Inflammatory macrophage treated with lipopolysaccharide for 4 hours (primary cell): Measurements from ENCODE around the gene CRACR2A.

ENCODE experiments used
- DNase-seq: peaks from one replicate; pipeline ENCODE4 v3.0.0-alpha.2; 2020

CRACR2A gene

GRCh38 chr12:3680919-3681594 lies 71.9 kb downstream of the CRACR2A start:
- no peak for DNase-seq

GRCh38 chr12:3679831-3680230 lies 73.1 kb downstream of the CRACR2A start:
- no peak for DNase-seq

- DNase-seq, result no peak
These were observed 75.3 kb downstream of the CRACR2A start for GRCh38 chr12:3677609-3678008.

GRCh38 chr12:3673981-3674708 lies 78.8 kb downstream of the CRACR2A start:
- DNase-seq, result no peak

GRCh38 chr12:3672113-3672509 lies 80.8 kb downstream of the CRACR2A start:
- no peak for DNase-seq

- no peak for DNase-seq
These were observed 81.4 kb downstream of the CRACR2A start for GRCh38 chr12:3671330-3672112.

GRCh38 chr12:3670083-3670620 lies 82.8 kb downstream of the CRACR2A start:
- no peak for DNase-seq

- no peak for DNase-seq
These were observed 83.3 kb downstream of the CRACR2A start for GRCh38 chr12:3669594-3669993.

- no peak for DNase-seq
These were observed 84.3 kb downstream of the CRACR2A start for GRCh38 chr12:3668479-3669165.

- no peak for DNase-seq
These were observed 85.4 kb downstream of the CRACR2A start for GRCh38 chr12:3667485-3667884.

GRCh38 chr12:3666441-3666840 lies 86.5 kb downstream of the CRACR2A start:
- no peak for DNase-seq

- DNase-seq, result no peak
These were observed 90.4 kb downstream of the CRACR2A start for GRCh38 chr12:3662521-3662921.

- no peak for DNase-seq
These were observed 91.9 kb downstream of the CRACR2A start for GRCh38 chr12:3661028-3661427.

GRCh38 chr12:3658327-3659163 lies 94.4 kb downstream of the CRACR2A start:
- DNase-seq, result peak; percentile 17

GRCh38 chr12:3656946-3657622 lies 95.8 kb downstream of the CRACR2A start:
- no peak for DNase-seq

GRCh38 chr12:3655328-3655900 lies 97.5 kb downstream of the CRACR2A start:
- peak; percentile 8 for DNase-seq

- DNase-seq, result no peak
These were observed 101.1 kb downstream of the CRACR2A start for GRCh38 chr12:3651585-3652424.

GRCh38 chr12:3647504-3647903 lies 105.4 kb downstream of the CRACR2A start:
- DNase-seq, result no peak

- DNase-seq, result no peak
These were observed 106.2 kb downstream of the CRACR2A start for GRCh38 chr12:3646561-3647241.
